OCI-LY7 (cell line): ENCODE results near the gene MROH2A. TPM values are rescaled to one million over a fixed set of nuclear protein-coding genes. Genes with fewer than 3 reads are reported as not detected.

Source experiments
- BruUV-seq: library from RNA; stranded (reverse); fragments of 400-500 nt; replicated peaks from 2 replicates; lab custom pipeline; 2021; lab: Mats Ljungman, UMichigan
- CTCF ChIA-PET: fragments of 300-600 bp; sonication (Branson Sonifier 250); formaldehyde crosslinking; loops from one replicate; lab custom pipeline; 2022; ENCODE audit warnings: antibody characterized with exemption; ENCODE audit not compliant: unreplicated experiment; lab: Charles Lee
- POLR2A ChIA-PET: fragments of 300-600 bp; sonication (Branson Sonifier 250); formaldehyde crosslinking; loops from one replicate; lab custom pipeline; 2022; ENCODE audit warnings: antibody characterized with exemption; lab: Charles Lee
- DNase-seq: peaks from one replicate; pipeline ENCODE4 v3.0.0-alpha.2; 2015; ENCODE audit warnings: low spot score
- H2AFZ ChIP-seq: fragments of 200-600 bp; sonication (generic), shearing (Covaris generic); 2 replicates; pipeline ENCODE4 v1.6.1; 2014; ENCODE audit warnings: mild to moderate bottlenecking, antibody characterized with exemption, low read length, moderate library complexity
- H3K27ac ChIP-seq: fragments of 200-600 bp; sonication (generic); 2 replicates; pipeline ENCODE4 v1.5.1; 2014; ENCODE audit warnings: mixed run types, low read depth, mild to moderate bottlenecking, moderate library complexity, low read length, inconsistent platforms; ENCODE audit not compliant: poor library complexity, severe bottlenecking
- H3K36me3 ChIP-seq: fragments of 200-600 bp; sonication (generic); 2 replicates; pipeline ENCODE4 v1.6.1; 2014; ENCODE audit warnings: mild to moderate bottlenecking, antibody characterized with exemption, low read length, moderate library complexity, mixed read lengths; ENCODE audit not compliant: insufficient read depth
- H3K4me1 ChIP-seq: fragments of 200-600 bp; sonication (generic); 2 replicates; pipeline ENCODE4 v1.5.1; 2014; ENCODE audit warnings: mild to moderate bottlenecking, low read length; ENCODE audit not compliant: insufficient read depth, poor library complexity, severe bottlenecking
- H3K4me2 ChIP-seq: fragments of 200-600 bp; sonication (generic); 2 replicates; pipeline ENCODE4 v1.6.1; 2014; ENCODE audit warnings: mild to moderate bottlenecking, low read length
- H3K4me3 ChIP-seq: fragments of 200-600 bp; sonication (generic); 2 replicates; pipeline ENCODE4 v1.5.1; 2014; ENCODE audit warnings: mild to moderate bottlenecking, low read depth, low read length; ENCODE audit not compliant: poor library complexity, severe bottlenecking
- H3K79me2 ChIP-seq: fragments of 200-600 bp; sonication (generic); 2 replicates; pipeline ENCODE4 v1.6.1; 2016; ENCODE audit warnings: low read depth, mild to moderate bottlenecking, low read length, moderate library complexity, mixed read lengths; ENCODE audit not compliant: insufficient read depth
- H3K9me2 ChIP-seq: fragments of 200-600 bp; sonication (generic); 2 replicates; pipeline ENCODE4 v1.6.1; 2016; ENCODE audit warnings: mild to moderate bottlenecking, low read length, mixed read lengths; ENCODE audit not compliant: insufficient read depth
- H3K9me3 ChIP-seq: fragments of 200-600 bp; sonication (generic); 2 replicates; pipeline ENCODE4 v1.6.1; 2014; ENCODE audit warnings: mild to moderate bottlenecking, mixed run types, low read length, mixed read lengths
- H4K20me1 ChIP-seq: fragments of 200-600 bp; sonication (generic); 2 replicates; pipeline ENCODE4 v1.6.1; 2014; ENCODE audit warnings: mild to moderate bottlenecking, antibody characterized with exemption, low read length, moderate library complexity, mixed read lengths; ENCODE audit not compliant: insufficient read depth
- EZH2phosphoT487 ChIP-seq: fragments of 200-600 bp; sonication (generic); IDR thresholded peaks from 2 replicates; pipeline ENCODE4 v1.6.1; 2018; ENCODE audit warnings: low read depth, borderline replicate concordance, mild to moderate bottlenecking, mixed run types, antibody characterized with exemption, low read length, moderate library complexity, mixed read lengths
- intact Hi-C: fragments of 100-400 bp; cut with micrococcal nuclease; formaldehyde crosslinking; loops from one replicate; pipeline ENCODE4 v1.10.0; 2022; ENCODE audit not compliant: unreplicated experiment
- total RNA-seq, 2 experiments: library from RNA; depleted of rRNA in 1 of 2; stranded (reverse); fragments of >200 nt in 1 of 2; shearing (Covaris generic) in 1 of 2; gene quantifications; 2 replicates each; pipeline ENCODE4 v1.2.3, GENCODE V29; 2014 to 2022
- TF ChIP-seq, protein P1 (sequence below): fragments of 200-600 bp; sonication (generic); conservative IDR thresholded peaks from 2 replicates; pipeline ENCODE4 v1.5.1; 2014; ENCODE audit warnings: mild to moderate bottlenecking, antibody characterized with exemption, low read length, moderate library complexity, mixed read lengths

Gene MROH2A
- total RNA-seq, 2 experiments from 2014 or later, result not detected

DNA sequence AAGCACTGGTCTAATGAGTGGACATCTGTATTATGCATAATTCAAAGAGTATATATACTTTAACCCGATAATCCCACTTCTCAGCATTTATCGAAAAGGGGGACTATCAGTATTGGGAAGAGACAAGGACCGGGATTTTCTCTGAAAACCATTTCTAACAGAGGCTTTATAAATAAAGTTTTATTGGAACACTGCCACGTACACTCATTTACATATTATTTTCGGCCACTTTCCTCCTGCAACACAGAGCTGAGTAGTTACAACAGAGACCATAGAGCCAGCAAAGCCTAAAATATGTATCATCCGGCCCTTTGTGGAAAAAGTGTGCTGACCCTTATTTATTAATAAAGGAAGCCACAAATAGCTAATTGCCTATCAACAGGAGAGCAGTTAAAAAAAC, 73.0 kb downstream of the MROH2A start:
- no peaks in the 10 kb centered on the region for H3K9me2 ChIP-seq
- H3K79me2 ChIP-seq, result peaks cover 55% of the 10 kb centered on the region
- peaks cover 25% of the 10 kb centered on the region for H3K4me1 ChIP-seq
- no TSS peak for BruUV-seq
- intact Hi-C loops, result no loop called here
- no peak for DNase-seq
- H3K9me3 ChIP-seq, result peaks cover 8% of the 10 kb centered on the region; the same call in 1 of the 2 replicates
- H3K4me2 ChIP-seq, result no peak overlapping the region
- no peak overlapping the region for H3K4me3 ChIP-seq
- ChIA-PET CTCF (no interaction called here), POLR2A (interaction anchor here (0.6 kb wide), 2 partner anchors 575 to 793 kb away, joined by 4 to 7 read pairs; no protein-coding TSS in a partner anchor)
- H3K27ac ChIP-seq, result no peak overlapping the region
- peaks cover 81% of the 10 kb centered on the region for H3K36me3 ChIP-seq
- H4K20me1 ChIP-seq, result peaks cover 33% of the 10 kb centered on the region
- TF ChIP-seq, protein P1, sequence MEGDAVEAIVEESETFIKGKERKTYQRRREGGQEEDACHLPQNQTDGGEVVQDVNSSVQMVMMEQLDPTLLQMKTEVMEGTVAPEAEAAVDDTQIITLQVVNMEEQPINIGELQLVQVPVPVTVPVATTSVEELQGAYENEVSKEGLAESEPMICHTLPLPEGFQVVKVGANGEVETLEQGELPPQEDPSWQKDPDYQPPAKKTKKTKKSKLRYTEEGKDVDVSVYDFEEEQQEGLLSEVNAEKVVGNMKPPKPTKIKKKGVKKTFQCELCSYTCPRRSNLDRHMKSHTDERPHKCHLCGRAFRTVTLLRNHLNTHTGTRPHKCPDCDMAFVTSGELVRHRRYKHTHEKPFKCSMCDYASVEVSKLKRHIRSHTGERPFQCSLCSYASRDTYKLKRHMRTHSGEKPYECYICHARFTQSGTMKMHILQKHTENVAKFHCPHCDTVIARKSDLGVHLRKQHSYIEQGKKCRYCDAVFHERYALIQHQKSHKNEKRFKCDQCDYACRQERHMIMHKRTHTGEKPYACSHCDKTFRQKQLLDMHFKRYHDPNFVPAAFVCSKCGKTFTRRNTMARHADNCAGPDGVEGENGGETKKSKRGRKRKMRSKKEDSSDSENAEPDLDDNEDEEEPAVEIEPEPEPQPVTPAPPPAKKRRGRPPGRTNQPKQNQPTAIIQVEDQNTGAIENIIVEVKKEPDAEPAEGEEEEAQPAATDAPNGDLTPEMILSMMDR, result no peak
- TF ChIP-seq EZH2phosphoT487, result no peak
- no peak overlapping the region for H2AFZ ChIP-seq

DNA sequence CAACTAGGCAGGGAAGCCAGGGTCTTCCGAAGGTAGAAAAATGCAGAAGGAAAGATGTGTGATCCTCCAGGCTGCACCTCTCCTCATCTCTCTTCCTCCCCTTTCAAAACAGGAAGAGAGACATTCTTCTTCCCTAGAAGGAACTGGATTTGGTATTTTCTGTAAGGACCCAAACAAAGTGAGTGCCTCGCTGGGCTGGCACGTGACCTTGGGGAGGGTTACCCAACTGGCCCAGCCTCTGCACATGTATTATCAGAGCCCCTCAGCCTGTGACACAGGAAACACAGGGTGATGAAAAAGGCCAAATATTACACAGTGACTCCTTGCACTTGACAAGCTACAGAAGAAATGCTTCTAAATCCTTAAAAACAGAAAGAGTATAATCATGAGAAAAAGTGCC, 73.9 kb downstream of the MROH2A start:
- Histone ChIP-seq H3K9me2 (no peaks in the 10 kb centered on the region), H3K4me2 (peak overlapping the region; percentile 76), H3K36me3 (peaks cover 72% of the 10 kb centered on the region), H3K79me2 (peaks cover 55% of the 10 kb centered on the region), H2AFZ (no peak overlapping the region), H4K20me1 (peaks cover 33% of the 10 kb centered on the region), H3K9me3 (peaks cover 8% of the 10 kb centered on the region; the same call in 1 of the 2 replicates), H3K4me3 (peak overlapping the region; percentile 97), H3K4me1 (peaks cover 25% of the 10 kb centered on the region), H3K27ac (no peak overlapping the region)
- ChIA-PET POLR2A (interaction anchor here (0.5 kb wide), 1 partner anchor 1499 kb away, joined by 3 read pairs; no protein-coding TSS in a partner anchor), CTCF (no interaction called here)
- no TSS peak for BruUV-seq
- intact Hi-C loops, result no loop called here
- DNase-seq, result no peak
- TF ChIP-seq EZH2phosphoT487, result no peak
- TF ChIP-seq, protein P1, result no peak

DNA sequence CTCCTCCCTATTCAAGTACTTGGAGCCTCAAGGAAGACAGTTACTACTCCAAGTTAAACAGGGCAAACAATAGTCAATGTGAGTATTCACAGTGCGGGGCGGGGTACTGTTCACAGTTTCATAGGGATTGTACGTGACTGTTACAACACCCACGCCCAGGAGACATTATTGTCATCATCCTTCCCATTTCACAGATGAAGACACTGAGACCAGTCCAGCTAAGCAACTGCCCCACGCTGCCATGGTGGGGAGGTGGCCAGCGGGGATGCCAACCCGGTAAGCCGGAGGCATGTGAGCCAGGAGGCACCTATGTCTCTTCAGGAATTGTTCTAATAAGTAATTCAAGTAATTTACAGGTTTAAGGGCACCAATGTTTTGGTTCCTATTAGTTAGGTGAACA, 75.2 kb downstream of the MROH2A start:
- no peaks in the 10 kb centered on the region for H3K9me2 ChIP-seq
- H3K79me2 ChIP-seq, result peaks cover 48% of the 10 kb centered on the region
- no TSS peak for BruUV-seq
- peaks cover 33% of the 10 kb centered on the region for H4K20me1 ChIP-seq
- CTCF ChIA-PET, result no interaction called here
- TF ChIP-seq EZH2phosphoT487, result no peak
- TF ChIP-seq, protein P1, result no peak
- H3K4me1 ChIP-seq, result peaks cover 25% of the 10 kb centered on the region
- H3K4me3 ChIP-seq, result peak overlapping the region; percentile 97
- H2AFZ ChIP-seq, result no peak overlapping the region
- peak overlapping the region; percentile 76 for H3K4me2 ChIP-seq
- H3K27ac ChIP-seq, result peak overlapping the region; percentile 77
- POLR2A ChIA-PET, result no interaction called here
- DNase-seq, result no peak
- intact Hi-C loops, result no loop called here
- H3K9me3 ChIP-seq, result peaks cover 8% of the 10 kb centered on the region; the same call in 1 of the 2 replicates
- H3K36me3 ChIP-seq, result peaks cover 59% of the 10 kb centered on the region
